Gastroesophageal sphincter (tissue), 3 donors: ENCODE measurements around the gene ELAVL1.

Source experiments
- EP300 ChIP-seq: sonication (generic); formaldehyde crosslinking; IDR thresholded peaks from one replicate; pipeline ENCODE4 v1.6.1; 2017; ENCODE audit warnings: antibody characterized with exemption, mild to moderate bottlenecking
- POLR2AphosphoS5 ChIP-seq: sonication (generic); formaldehyde crosslinking; IDR thresholded peaks from one replicate; pipeline ENCODE4 v1.6.1; 2017; ENCODE audit warnings: antibody characterized with exemption
- TF ChIP-seq, protein P1 (sequence below), 4 experiments: fragments of 200-600 bp in 2 of 4; fragments of 450-650 bp in 2 of 4; sonication (generic) in 1 of 4; IDR thresholded peaks; one replicate each; pipeline ENCODE4 v1.5.1; 2017 to 2019; ENCODE audit warnings: antibody characterized with exemption in 4 of 4, mild to moderate bottlenecking in 2 of 4, moderate library complexity in 2 of 4

DNA sequence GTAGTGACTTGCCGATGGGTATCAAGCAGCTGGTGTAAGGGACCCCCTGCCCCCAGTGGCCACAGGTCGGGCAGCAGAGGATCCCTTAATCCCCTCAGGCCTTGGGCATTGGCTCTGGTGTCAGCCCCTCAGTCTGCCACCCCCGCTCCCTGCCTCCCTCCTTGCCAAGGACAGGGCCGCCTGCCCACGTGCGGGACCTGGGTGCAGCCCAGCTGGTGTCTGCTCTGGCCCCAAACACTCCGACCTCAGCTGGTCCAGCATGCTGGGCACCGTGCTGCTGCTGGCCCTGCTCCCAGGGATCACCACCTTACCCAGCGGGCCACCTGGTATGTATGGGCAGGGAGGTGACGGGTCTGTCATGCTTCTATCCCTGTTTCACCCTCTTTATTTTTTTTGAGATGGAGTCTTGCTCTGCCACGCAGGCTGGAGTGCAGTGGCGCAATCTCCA lies 90.8 kb downstream of the ELAVL1 start, which contains the start of gene TGFBR3L:
- TF ChIP-seq EP300 (no peak), POLR2AphosphoS5 (no peak)
- TF ChIP-seq, protein P1, sequence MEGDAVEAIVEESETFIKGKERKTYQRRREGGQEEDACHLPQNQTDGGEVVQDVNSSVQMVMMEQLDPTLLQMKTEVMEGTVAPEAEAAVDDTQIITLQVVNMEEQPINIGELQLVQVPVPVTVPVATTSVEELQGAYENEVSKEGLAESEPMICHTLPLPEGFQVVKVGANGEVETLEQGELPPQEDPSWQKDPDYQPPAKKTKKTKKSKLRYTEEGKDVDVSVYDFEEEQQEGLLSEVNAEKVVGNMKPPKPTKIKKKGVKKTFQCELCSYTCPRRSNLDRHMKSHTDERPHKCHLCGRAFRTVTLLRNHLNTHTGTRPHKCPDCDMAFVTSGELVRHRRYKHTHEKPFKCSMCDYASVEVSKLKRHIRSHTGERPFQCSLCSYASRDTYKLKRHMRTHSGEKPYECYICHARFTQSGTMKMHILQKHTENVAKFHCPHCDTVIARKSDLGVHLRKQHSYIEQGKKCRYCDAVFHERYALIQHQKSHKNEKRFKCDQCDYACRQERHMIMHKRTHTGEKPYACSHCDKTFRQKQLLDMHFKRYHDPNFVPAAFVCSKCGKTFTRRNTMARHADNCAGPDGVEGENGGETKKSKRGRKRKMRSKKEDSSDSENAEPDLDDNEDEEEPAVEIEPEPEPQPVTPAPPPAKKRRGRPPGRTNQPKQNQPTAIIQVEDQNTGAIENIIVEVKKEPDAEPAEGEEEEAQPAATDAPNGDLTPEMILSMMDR (IDR thresholded peaks at IDR 0.05) = no peak
